ENCODE measurements around the gene ARL8A. TPM values are rescaled to one million over a fixed set of nuclear protein-coding genes. Genes with fewer than 3 reads are reported as not detected.

ARL8A gene
- total RNA-seq, 4 donors from 2014 or later, result 41.1 to 60.8 (median 53.6) TPM

DNA sequence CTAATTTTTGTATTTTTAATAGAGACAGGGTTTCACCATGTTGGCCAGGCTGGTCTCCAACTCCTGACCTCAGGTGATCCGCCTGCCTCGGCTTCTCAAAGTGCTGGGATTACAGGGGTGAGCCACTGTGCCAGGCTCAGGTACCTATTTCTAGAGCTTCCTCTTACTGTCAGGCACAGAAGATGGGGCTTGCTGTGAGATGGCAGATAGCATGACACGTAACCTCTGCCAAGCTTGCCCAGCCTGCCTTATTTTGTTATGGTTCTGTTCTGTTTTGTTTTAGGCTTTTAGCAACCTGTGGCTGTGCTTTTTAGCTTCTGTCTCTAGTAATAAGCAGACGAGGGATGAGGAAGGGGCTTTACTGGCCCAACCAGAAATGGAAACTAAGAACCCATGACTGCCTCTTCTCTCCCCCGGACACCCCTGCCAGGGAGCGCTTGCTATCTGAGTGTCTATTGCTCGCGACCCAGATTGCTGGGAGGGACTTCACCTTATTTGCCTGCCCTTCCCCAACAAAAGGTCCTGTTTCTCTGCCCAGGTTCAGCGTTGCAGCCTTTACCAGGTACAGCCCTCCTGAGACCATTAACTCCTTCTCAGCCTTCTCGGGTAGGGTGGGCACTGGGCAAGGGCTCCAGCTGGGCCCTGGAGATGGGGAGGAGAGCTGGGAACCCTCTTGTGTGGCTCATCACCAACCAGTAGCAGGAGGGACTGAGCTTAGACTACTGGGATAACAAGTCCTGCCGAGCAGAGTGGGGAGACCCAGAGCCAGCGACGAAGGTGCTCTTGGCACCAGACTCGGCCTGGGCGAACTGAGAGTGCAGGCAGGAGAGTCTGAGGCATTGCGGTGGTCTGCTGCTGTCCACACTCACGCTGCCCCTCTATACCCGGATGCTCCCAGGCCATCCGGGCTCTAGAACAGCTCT, 35.6 kb upstream of the ARL8A start:
- Histone ChIP-seq H3K27ac (replicated peaks in 1 of 4) (no peak overlapping the region), H3K36me3 (no peaks in the 10 kb centered on the region), H3K9me3 (no peaks in the 10 kb centered on the region), H3K4me3 (no peak overlapping the region), H3K27me3 (peaks cover 0 to 44% (median 2%) of the 10 kb centered on the region in 4 donors), H3K4me1 (peaks cover 0 to 7% (median 6%) of the 10 kb centered on the region in 4 donors)
- TF ChIP-seq POLR2A (IDR thresholded peaks at IDR 0.05; ENCODE audit: low read depth) (no peak), POLR2AphosphoS5 (IDR thresholded peaks at IDR 0.05) (no peak), EP300 (IDR thresholded peaks at IDR 0.05) (no peak)
- TF ChIP-seq, protein P1, sequence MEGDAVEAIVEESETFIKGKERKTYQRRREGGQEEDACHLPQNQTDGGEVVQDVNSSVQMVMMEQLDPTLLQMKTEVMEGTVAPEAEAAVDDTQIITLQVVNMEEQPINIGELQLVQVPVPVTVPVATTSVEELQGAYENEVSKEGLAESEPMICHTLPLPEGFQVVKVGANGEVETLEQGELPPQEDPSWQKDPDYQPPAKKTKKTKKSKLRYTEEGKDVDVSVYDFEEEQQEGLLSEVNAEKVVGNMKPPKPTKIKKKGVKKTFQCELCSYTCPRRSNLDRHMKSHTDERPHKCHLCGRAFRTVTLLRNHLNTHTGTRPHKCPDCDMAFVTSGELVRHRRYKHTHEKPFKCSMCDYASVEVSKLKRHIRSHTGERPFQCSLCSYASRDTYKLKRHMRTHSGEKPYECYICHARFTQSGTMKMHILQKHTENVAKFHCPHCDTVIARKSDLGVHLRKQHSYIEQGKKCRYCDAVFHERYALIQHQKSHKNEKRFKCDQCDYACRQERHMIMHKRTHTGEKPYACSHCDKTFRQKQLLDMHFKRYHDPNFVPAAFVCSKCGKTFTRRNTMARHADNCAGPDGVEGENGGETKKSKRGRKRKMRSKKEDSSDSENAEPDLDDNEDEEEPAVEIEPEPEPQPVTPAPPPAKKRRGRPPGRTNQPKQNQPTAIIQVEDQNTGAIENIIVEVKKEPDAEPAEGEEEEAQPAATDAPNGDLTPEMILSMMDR (IDR thresholded peaks at IDR 0.05), result no peak
- DNase-seq (ENCODE audit: extremely low spot score), result no peak
- WGBS, result 76% methylated on average over 14 of the region's 19 CpGs
- intact Hi-C loops (cut with DNase I), result no loop called here

DNA sequence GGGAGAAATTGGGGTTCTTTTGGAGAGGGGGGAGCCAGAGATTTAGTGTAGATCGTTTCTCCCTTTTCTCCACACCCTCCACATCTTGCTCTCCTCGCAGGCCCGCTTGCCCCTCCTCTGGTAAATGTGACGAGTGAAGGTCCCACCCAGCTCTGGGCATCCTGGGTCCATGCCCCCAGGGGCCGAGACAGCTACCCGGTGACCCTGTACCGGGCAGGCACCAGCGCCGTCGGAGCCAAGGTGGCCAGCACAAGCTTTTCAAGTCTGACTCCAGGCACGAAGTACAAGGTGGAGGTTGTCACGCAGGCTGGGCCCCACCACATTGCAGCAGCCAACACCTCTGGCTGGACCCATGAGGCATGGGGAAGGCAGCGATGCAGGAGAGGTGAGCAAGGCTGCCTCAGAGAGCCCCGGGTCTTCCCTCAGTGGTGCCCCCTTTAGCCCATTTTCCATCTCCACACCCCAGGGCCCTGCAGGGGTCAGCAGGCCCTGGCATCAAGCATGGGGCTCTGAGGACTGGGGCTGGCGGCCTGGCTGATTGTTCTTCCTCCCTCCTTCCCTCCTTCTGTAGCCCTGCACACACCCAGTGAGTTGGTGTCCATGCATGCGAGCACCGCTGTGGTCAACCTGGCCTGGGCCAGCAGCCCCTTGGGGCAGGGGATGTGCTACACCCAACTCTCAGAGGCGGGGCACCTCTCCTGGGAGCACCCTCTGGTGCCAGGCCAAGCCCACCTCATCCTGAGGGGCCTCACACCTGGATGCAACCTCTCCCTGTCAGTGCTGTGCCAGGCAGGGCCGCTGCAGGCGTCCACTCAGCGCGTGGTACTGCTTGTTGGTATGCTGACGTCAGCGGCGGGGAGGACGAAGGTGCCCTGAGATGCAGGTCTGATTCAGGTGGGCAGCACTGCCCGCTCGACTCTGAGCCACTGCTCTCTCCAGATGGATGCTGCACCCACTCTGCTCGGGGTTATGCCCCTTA, 32.7 kb upstream of the ARL8A start:
- H3K27me3 ChIP-seq, result peaks cover 0 to 19% (median 2%) of the 10 kb centered on the region in 4 donors
- no peaks in the 10 kb centered on the region for H3K9me3 ChIP-seq
- no peaks in the 10 kb centered on the region for H3K36me3 ChIP-seq
- H3K4me1 ChIP-seq, result no peaks in the 10 kb centered on the region
- intact Hi-C loops (cut with DNase I), result no loop called here
- WGBS, result 90% methylated on average over 27 of the region's 29 CpGs
- no peak overlapping the region for H3K4me3 ChIP-seq
- no peak for TF ChIP-seq POLR2A (IDR thresholded peaks at IDR 0.05; ENCODE audit: low read depth)
- no peak for TF ChIP-seq POLR2AphosphoS5 (IDR thresholded peaks at IDR 0.05)
- no peak overlapping the region for H3K27ac ChIP-seq (replicated peaks in 1 of 4)
- no peak for DNase-seq (ENCODE audit: extremely low spot score)

DNA sequence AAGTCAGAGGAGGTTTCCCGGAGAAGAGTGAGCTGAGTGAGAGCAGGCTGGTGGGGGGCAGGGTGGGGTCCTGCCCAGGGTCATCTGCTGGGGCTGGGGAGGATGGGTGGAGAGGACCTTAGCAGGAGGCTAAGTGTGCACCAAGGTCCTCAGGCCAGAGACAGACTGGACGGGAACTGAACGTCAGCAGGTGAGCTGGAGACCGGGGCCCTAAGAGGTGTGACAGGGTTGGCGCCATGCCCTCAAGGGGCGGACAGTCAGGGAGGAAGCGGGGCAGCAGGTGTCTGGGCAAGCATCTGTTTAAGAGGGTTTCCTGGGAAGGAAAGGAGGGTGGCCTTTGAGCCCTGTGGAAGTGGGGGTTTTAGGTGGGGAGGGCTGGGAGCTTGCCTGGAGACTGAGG, 29.5 kb upstream of the ARL8A start:
- TF ChIP-seq POLR2AphosphoS5 (IDR thresholded peaks at IDR 0.05), result no peak
- no peak for TF ChIP-seq POLR2A (IDR thresholded peaks at IDR 0.05; ENCODE audit: low read depth)
- TF ChIP-seq, protein P1 (IDR thresholded peaks at IDR 0.05), result no peak
- TF ChIP-seq EP300 (IDR thresholded peaks at IDR 0.05), result no peak

DNA sequence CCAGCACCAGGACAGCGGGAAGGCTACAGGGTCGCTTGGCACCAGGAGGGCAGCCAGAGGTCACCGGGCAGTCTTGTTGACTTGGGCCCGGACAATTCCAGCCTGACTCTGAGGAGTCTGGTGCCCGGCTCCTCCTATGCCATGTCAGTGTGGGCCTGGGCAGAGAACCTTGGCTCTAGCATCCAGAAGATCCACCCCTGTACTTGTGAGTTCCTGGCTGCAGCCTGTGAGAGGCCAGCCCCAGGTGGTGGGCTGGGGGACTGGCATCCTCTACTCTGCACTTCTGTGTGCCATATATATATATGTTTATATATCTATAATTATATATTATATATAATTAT, 27.4 kb upstream of the ARL8A start:
- Histone ChIP-seq H3K36me3 (no peaks in the 10 kb centered on the region), H3K4me3 (no peak overlapping the region), H3K27me3 (no peaks in the 10 kb centered on the region), H3K9me3 (no peaks in the 10 kb centered on the region), H3K4me1 (peaks cover 0 to 11% (median 6%) of the 10 kb centered on the region in 4 donors), H3K27ac (replicated peaks in 1 of 4) (no peak overlapping the region)
- TF ChIP-seq EP300 (IDR thresholded peaks at IDR 0.05), result no peak
- TF ChIP-seq, protein P1 (IDR thresholded peaks at IDR 0.05), result no peak
- TF ChIP-seq POLR2AphosphoS5 (IDR thresholded peaks at IDR 0.05), result no peak
- TF ChIP-seq POLR2A (IDR thresholded peaks at IDR 0.05; ENCODE audit: low read depth), result no peak
- intact Hi-C loops (cut with DNase I), result no loop called here
- no peak for DNase-seq (ENCODE audit: extremely low spot score)
- WGBS, result no CpG with 5 or more reads among the region's 5 CpGs

More for the DNA sequence above, 29.5 kb upstream of the ARL8A start:
- Histone ChIP-seq H3K4me3 (no peak overlapping the region), H3K27ac (replicated peaks in 1 of 4) (no peak overlapping the region), H3K36me3 (no peaks in the 10 kb centered on the region), H3K4me1 (no peaks in the 10 kb centered on the region), H3K9me3 (no peaks in the 10 kb centered on the region), H3K27me3 (peaks cover 0 to 7% (median 0%) of the 10 kb centered on the region in 4 donors)
- 82% methylated on average over 7 of the region's 7 CpGs for WGBS
- no peak for DNase-seq (ENCODE audit: extremely low spot score)
- intact Hi-C loops (cut with DNase I), result no loop called here
